Measurements from ENCODE around the gene ART1. TPM values are rescaled to one million over a fixed set of nuclear protein-coding genes. Genes with fewer than 3 reads are reported as not detected.
"Not testable (repeated sequence)": the region's sequence is repeated elsewhere in the genome, so short reads cannot be mapped to it uniquely, and the experiment has no call there.

The ART1 gene
- total and polyA plus RNA-seq, 7 donors: 0.26 to 33.0 (median 14.5) TPM

DNA sequence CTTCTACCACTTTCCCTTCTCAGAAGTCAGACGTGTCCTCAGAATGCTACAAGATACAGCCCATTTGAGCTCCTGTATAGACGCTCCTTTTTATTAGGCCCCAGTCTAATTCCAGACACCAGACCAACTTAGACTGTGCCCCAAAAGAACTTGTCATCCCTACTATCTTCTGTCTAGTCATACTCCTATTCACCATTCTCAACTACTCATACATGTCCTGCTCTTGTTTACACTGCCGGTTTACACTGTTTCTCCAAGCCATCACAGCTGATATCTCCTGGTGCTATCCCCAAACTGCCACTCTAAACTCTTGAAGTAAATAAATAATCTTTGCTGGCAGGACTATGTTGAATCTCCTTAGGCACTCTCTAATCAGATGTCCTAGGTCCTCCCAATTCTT is 7.6 kb downstream of the ART1 start:
- H3K36me3 ChIP-seq (ENCODE audit: insufficient read depth in 1 of 2, low read depth in 1 of 2); DNase-seq; H3K4me1 ChIP-seq; intact Hi-C loops (cut with DNase I); H3K9me3 ChIP-seq; H3K27ac ChIP-seq; H3K27me3 ChIP-seq (ENCODE audit: insufficient read depth in 3 of 3, low read length in 2 of 3); H3K4me3 ChIP-seq; ATAC-seq: not testable (repeated sequence)
- WGBS, 3 donors: 79 to 93% (median 85%) methylated on average over 2 of the region's 3 CpGs

DNA sequence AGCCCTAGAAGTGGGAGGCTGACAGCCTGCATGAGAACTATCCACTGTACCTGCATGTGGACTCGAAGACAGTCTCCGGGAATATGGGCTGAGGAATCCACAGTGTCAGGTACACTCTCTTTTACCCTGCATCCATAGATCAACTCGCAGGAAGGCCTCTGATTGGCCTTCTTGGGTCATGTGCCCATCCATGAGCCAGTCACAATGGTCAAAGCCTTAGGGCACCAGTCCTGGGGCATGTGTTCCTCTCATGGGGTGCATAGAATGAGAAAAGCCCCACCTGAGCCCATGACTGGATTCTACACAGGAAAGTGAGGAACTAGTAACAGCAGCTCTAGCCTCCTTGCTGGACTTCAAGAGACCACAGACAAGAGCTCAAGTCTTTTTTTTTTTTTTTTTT is 10.6 kb downstream of the ART1 start:
- TF ChIP-seq, protein P1, sequence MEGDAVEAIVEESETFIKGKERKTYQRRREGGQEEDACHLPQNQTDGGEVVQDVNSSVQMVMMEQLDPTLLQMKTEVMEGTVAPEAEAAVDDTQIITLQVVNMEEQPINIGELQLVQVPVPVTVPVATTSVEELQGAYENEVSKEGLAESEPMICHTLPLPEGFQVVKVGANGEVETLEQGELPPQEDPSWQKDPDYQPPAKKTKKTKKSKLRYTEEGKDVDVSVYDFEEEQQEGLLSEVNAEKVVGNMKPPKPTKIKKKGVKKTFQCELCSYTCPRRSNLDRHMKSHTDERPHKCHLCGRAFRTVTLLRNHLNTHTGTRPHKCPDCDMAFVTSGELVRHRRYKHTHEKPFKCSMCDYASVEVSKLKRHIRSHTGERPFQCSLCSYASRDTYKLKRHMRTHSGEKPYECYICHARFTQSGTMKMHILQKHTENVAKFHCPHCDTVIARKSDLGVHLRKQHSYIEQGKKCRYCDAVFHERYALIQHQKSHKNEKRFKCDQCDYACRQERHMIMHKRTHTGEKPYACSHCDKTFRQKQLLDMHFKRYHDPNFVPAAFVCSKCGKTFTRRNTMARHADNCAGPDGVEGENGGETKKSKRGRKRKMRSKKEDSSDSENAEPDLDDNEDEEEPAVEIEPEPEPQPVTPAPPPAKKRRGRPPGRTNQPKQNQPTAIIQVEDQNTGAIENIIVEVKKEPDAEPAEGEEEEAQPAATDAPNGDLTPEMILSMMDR (IDR thresholded peaks at IDR 0.05): no peak
- ATAC-seq (peak in 1 of 4 donors; percentile 46), DNase-seq (no peak)
- Histone ChIP-seq H3K4me1 (no peaks in the 10 kb centered on the region), H3K4me3 (no peak overlapping the region), H3K9me3 (no peaks in the 10 kb centered on the region), H3K27me3 (ENCODE audit: insufficient read depth in 3 of 3, low read length in 2 of 3) (no peaks in the 10 kb centered on the region), H3K36me3 (ENCODE audit: insufficient read depth in 1 of 2, low read depth in 1 of 2) (no peaks in the 10 kb centered on the region), H3K27ac (no peak overlapping the region)
- intact Hi-C loops (cut with DNase I): no loop called here
- 87 to 92% (median 88%) methylated on average over 3 of the region's 3 CpGs for WGBS, 3 donors

DNA sequence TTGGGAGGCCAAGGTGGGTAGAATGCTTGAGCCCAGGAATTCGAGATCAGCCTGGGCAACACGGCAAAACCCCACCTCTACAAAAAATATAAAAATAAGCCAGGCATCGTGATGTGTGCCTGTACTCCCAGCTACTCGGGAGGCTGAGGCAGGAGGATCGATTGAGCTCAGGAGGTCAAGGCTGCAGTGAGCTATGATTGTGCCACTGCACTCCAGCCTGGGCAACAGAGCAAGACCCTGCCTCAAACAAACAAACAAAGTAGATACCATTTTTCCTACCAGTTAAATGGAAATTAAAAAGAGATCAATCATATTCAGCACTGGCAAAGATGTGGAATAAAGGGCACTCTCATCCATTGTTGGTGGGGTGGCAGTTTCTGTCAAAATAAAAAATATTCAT is 12.4 kb downstream of the ART1 start:
- H3K27me3 ChIP-seq (ENCODE audit: insufficient read depth in 3 of 3, low read length in 2 of 3); H3K4me3 ChIP-seq; H3K9me3 ChIP-seq; DNase-seq; H3K36me3 ChIP-seq (ENCODE audit: insufficient read depth in 1 of 2, low read depth in 1 of 2); H3K27ac ChIP-seq; H3K4me1 ChIP-seq; intact Hi-C loops (cut with DNase I); ATAC-seq: not testable (repeated sequence)
- WGBS, 3 donors: 81 to 84% (median 83%) methylated on average over 5 of the region's 5 CpGs

DNA sequence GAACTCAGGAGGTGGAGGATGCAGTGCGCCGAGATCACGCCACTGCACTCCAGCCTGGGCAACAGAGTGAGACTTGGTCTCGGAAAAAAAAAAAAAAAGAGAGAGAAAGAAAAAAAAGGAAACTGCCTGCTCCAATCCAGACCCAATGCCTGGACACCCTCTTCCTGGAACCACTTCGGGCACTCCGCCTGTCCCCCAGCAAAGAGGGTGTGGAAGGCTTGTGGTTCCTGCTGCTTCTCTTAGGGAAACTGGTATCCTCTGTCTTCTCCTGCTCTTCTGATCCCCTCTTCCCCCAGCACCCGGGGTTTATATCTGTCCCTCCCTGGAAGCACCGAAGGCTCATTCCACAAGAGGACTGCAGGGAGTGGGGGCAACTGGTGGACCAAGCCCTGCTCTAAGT is 13.3 kb downstream of the ART1 start:
- intact Hi-C loops (cut with DNase I): no loop called here
- 92 to 95% (median 94%) methylated on average over 8 of the region's 8 CpGs for WGBS, 3 donors
- ATAC-seq (no peak), DNase-seq (no peak)
- TF ChIP-seq, protein P1 (IDR thresholded peaks at IDR 0.05): no peak
- Histone ChIP-seq H3K27me3 (ENCODE audit: insufficient read depth in 3 of 3, low read length in 2 of 3) (no peaks in the 10 kb centered on the region), H3K4me3 (no peak overlapping the region), H3K9me3 (no peaks in the 10 kb centered on the region), H3K36me3 (ENCODE audit: insufficient read depth in 1 of 2, low read depth in 1 of 2) (peaks cover 0 to 3% of the 10 kb centered on the region in 2 donors), H3K4me1 (no peaks in the 10 kb centered on the region), H3K27ac (no peak overlapping the region)

DNA sequence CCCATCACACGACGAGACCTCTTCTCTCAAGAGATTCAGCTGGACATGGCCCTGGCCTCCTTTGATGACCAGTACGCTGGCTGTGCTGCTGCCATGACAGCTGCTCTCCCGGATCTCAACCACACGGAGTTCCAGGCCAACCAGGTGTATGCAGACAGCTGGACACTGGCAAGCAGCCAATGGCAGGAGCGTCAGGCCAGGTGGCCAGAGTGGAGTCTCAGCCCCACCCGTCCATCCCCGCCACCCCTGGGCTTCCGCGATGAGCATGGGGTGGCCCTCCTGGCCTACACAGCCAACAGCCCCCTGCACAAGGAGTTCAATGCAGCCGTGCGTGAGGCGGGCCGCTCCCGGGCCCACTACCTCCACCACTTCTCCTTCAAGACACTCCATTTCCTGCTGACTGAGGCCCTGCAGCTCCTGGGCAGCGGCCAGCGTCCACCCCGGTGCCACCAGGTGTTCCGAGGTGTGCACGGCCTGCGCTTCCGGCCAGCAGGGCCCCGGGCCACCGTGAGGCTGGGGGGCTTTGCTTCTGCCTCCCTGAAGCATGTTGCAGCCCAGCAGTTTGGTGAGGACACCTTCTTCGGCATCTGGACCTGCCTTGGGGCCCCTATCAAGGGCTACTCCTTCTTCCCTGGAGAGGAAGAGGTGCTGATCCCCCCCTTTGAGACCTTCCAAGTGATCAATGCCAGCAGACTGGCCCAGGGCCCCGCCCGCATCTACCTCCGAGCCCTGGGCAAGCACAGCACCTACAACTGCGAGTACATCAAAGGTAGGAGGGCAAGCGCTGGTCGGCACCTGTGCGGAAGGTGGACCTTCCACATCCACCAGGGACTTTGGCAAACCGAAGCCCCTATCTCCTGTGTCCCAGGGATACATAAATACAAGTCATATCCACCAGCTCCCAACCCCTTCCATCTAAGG is 14.9 kb downstream of the ART1 start:
- H3K9me3 ChIP-seq: no peaks in the 10 kb centered on the region
- peak in 1 of 2 donors; percentile 57 for DNase-seq
- intact Hi-C loops (cut with DNase I): no loop called here
- no peaks in the 10 kb centered on the region for H3K27me3 ChIP-seq (ENCODE audit: insufficient read depth in 3 of 3, low read length in 2 of 3)
- H3K36me3 ChIP-seq (ENCODE audit: insufficient read depth in 1 of 2, low read depth in 1 of 2): peaks cover 0 to 19% of the 10 kb centered on the region in 2 donors
- no peak overlapping the region for H3K27ac ChIP-seq
- WGBS, 3 donors: 82 to 88% (median 83%) methylated on average over 32 to 33 of the region's 33 CpGs
- TF ChIP-seq, protein P1 (IDR thresholded peaks at IDR 0.05): no peak
- H3K4me3 ChIP-seq: no peak overlapping the region
- peak; percentile 14 to 29 (median 20) for ATAC-seq
- no peaks in the 10 kb centered on the region for H3K4me1 ChIP-seq
